HG03175 (cell line): Measurements from ENCODE around the gene KCNK6.

Experiments used
- ATAC-seq: cut with Tn5 transposase; IDR thresholded peaks from one replicate; pipeline ENCODE4 v1.9.1; 2021; ENCODE audit warnings: mild to moderate bottlenecking, moderate library complexity; ENCODE audit not compliant: unreplicated experiment

Gene KCNK6

DNA sequence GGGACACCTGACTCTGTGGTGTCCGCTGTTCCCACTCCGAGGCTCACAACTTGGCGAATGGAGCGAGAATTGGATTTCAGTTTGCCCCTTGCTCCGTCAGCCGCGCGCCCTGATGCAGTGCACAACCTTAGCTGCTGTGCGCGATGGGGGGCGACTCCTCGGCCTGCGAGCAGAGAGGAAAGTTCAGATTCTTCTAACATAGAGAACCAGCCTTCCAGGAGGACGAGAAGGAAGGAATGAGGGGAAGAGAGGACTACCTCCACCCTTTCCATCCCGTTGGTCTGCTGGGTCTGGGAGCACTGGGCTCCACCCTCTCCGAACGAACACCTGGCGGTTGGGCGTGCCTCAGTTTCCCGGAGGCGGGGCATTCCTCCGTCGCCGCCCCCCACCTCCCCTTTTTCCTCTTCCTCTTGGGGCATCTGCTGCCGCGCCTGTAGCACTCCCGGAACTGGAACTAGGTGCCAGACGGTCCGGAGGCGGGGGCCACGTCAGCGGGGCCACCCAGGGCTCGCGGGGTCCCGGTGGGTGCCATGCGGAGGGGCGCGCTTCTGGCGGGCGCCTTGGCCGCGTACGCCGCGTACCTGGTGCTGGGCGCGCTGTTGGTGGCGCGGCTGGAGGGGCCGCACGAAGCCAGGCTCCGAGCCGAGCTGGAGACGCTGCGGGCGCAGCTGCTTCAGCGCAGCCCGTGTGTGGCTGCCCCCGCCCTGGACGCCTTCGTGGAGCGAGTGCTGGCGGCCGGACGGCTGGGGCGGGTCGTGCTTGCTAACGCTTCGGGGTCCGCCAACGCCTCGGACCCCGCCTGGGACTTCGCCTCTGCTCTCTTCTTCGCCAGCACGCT is at the start of gene KCNK6:
KCNK6 (plus strand) TSS at position 425 of the 838 bp plus-strand sequence; CDS start at position 531, 106 bp downstream.
- ATAC-seq, result no peak

DNA sequence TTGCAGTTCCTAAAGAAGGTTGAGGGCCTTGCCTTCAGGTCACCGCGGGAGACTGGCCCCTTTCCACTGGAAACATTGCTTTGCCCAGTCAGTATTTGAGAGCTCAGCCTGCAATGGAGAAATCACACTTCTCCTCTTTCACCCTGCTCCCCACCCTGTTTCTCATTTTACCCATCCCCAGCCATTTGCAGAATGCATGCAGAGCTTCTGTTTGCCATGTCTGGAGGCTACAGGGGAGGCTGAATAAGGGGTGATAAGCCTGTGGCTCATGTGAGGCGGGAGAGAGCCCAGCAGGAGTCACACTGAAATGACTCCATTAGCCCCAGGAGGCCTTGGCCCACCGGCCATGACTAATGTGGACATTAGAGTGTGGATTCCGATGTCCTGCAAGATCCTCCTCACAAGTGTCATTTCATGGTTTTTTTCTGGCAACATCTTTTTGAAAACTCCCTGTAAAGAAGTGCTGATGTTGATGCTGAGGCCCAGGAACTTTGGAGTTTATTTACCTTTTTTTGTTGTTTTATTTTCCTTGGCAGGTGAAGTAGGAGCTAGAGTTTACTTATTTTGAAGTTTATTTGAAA is 49.0 kb upstream of the KCNK6 start:
- no peak for ATAC-seq

DNA sequence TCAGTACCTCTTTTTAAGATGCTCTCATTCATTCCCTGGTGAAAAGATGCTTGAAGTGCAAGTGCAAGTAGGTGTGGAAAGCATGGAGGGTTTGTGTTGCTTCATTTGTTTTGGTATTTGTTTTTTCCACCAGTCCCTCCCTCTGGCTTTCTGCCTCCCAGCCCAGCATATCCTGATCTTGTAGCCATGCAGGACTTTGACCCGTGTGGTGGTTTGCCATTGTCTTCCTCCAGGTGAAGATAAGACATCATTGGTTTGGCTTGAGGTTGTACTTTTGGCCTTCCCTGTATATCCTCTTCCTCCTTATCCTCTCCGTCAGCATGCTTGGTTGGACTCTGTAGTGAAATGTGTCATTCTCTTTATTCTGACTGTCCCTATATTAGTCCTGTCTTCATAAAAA is 46.1 kb upstream of the KCNK6 start:
- no peak for ATAC-seq

DNA sequence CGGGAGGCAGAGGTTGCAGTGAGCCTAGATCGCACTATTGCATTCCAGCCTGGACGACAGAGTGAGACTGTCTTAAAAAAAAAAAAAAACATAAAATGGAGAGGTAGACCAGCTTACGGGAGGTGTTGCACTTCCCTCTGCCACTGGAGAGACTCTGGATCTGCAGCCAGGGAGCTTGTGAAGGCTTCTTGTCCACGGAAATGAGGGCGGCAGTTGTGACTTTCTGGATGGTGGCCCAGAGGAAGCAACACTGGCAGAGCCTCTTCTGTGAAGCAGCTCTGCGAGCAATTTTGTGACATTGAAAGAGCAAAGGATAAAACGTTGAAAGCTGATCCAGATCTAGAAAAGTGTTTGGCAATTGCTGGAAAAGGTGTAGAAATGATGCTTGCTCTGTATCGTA is 44.9 kb upstream of the KCNK6 start:
- no peak for ATAC-seq

DNA sequence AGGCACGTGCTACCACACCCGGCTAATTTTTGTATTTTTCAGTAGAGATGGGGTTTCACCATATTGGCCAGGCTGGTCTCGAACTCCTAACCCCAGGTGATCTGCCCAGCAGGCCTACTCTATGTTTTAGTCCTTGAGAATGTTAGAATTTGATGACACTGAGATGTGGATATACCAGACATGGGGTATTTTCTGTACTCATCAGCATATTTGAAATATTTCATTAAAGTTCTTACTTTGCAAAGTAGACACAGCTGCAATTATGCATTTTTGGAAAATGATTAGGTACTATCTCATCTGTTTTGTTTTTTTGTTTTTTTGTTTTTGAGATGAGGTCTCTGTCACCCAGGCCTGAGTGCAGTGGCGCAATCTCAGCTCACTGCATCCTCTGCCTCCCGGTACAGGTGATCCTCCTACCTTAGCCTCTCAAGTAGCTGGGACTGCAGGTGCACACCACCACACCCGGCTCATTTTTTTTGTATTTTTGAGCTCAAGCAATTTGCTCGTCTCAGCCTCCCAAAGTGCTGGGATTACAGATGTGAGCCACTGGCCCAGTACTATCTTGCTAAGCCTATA is 42.6 kb upstream of the KCNK6 start:
- ATAC-seq, result no peak

DNA sequence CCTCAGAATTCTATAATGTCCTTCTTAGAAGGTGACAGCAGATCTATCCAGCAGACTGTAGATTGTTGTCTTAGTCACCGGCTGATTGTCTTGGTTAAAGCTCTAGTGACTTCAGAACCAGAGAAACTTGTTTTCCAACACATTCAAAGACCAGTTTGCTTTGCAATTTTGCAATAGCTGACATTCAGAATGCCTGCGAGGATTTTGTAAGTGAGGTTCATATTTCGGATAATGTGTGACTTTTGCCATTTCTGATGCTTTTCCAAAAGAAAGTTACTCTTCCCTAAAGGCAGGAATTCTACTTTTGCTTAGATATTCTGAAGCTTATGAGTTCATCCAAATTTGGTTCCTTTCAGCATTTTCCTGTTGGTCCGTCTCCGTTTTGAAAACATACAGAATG is 42.1 kb upstream of the KCNK6 start:
- no peak for ATAC-seq

- no peak for ATAC-seq
These were observed 41.5 kb upstream of the KCNK6 start for GRCh38 chr19:38277969-38278680.

DNA sequence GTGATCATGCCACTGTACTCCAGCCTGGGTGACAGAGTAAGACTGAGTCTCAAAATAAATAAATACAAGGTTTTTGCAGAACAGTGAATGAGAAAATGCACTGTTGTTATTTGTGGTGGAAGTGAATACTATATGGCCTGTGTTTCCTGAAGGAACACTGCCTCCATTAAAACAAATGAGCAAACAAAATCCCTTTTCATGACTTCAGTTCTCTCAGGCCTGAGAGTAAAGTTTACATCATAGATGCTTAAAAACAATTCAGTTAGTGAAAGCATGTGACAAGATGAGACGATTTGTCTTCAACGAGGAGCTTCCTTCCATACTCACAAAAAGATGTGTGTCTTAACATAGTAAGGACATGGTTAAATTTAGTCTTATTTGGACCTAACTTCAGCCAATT is 40.9 kb upstream of the KCNK6 start:
- ATAC-seq, result no peak

DNA sequence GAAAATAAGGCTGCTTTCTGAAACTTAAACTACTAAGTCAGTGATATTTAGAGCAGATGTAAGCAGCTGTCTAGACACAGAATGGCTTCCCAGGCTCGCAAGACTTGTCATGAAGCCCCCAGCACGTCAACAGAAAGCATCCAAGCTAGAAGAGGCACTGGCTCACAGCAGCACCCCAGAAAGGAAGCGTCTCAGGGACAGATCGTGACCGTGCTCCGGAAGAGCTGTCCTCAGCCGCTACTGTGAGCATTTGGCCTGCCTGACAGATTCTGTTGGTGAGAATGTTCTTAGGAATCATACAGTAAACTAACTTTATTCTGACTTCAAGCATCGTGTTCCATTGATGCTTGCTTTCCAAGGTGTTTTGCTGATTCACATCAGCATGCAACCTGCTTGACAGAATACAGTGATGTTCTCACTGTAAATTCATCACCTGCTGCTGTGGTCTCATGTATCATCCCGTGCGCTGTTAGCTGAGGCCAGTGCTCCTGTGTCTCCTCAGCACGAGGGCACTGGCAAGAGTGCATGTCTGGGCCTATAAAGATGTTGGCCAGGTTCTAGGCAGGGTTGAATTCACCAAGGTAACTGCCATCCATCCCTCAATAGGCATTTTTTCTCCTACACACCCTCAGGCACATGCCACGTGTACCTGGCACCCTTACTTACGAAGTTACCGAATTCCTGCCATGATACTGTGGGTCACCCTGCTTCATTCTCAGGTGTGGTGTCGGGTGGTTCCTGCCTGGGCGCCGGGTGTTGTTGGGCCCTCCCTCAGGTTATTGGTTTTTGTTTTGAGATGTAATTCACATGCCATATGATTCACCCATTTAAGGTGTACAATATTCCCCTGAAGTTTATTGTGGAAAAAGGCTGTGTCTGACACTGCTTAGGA is 39.4 kb upstream of the KCNK6 start:
- no peak for ATAC-seq

- no peak for ATAC-seq
These were observed 37.7 kb upstream of the KCNK6 start for GRCh38 chr19:38281811-38282566.

- no peak for ATAC-seq
These were observed 36.4 kb upstream of the KCNK6 start for GRCh38 chr19:38283271-38283670.

DNA sequence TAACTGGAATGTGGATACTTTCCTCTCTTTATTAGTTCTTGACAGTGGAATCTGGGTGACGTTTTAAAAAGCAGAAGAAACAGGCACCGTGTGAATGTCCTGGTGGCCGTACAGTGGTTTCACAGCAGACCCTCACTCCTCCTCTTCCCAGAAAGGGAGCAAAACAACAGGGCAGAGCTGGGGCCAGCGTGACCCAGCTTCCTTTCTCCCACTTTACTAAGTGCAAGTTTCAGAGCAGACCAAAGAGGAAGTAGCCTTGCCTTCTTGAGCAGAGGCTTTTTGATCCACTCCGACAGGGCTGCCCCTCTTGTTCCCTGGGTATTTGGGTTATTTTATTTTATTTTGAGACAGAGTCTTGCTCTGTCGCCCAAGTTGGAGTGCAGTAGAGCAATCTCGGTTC is 35.2 kb upstream of the KCNK6 start:
- ATAC-seq, result no peak

- ATAC-seq, result no peak
These were observed 34.1 kb upstream of the KCNK6 start for GRCh38 chr19:38285567-38285966.

DNA sequence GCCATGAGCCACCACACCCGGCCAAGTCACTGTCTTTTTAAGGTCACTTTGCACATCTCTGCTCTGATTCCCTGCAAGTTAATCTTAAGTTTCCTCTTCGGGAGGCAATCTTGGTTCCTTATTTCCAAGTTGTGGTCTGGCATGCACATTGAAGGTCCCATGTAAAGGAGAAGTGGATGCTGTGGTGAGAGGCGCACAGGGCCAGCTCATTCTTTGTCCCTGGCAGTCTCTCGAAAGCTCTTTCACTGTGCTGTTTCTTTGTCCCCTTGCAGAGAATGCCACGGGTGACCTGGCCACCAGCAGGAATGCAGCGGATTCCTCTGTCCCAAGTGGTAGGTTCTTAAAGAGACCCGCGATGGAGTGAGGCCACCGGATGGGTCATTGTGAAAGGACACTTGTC is 32.0 kb upstream of the KCNK6 start:
- no peak for ATAC-seq

GRCh38 chr19:38288123-38288855 is 31.4 kb upstream of the KCNK6 start:
- ATAC-seq, result no peak

- no peak for ATAC-seq
These were observed 29.7 kb upstream of the KCNK6 start for GRCh38 chr19:38289955-38290354.

DNA sequence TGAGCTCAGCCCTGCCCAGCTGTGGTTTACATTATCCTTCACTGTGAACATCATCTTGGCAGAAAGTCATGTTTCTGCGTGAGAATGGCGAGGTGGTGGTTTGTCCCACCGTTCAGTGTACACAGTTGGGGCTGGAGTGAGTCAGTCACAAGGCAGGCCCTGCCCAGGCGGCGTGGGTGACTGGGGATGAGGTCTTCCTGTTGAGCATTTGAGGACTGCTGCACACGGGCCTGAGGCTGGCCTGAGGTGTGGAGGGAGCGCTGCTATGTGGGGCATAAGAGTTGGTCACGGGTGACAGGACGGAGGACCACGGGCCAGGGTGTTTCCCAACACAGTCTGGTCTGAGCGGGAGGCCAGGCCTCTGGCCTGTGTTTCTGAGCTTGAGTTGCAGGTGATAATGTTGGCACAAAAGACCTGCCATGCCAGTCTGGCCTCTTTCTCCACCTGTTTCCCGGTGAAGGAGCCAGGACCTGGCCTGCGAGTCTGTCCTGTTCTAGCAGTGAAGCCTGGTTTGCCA is 29.0 kb upstream of the KCNK6 start:
- no peak for ATAC-seq

DNA sequence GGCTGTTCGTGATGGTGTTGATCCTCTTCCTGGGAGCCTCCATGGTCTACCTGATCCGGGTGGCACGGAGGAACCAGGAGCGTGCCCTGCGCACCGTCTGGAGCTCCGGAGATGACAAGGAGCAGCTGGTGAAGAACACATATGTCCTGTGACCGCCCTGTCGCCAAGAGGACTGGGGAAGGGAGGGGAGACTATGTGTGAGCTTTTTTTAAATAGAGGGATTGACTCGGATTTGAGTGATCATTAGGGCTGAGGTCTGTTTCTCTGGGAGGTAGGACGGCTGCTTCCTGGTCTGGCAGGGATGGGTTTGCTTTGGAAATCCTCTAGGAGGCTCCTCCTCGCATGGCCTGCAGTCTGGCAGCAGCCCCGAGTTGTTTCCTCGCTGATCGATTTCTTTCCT is 27.8 kb upstream of the KCNK6 start:
- ATAC-seq, result no peak

DNA sequence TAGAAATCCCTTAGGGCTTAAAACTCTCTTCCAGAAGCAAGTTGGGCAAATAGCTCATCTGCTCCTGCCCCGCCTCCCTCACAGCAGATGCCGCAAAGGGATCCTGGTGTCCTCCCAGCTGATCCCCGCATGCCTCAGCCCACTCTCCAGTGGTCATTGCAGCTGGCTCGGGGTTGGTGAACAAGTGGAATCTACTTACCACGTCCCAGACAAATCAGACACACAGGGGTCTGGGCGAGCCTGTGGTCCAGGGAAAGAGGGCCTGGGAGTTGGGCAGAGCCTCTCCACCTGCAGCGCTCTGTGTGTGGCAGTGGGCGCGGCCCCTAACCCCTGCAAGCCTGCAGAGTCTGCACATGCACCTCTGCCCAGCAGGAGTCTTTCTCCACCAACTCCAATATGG is 26.4 kb upstream of the KCNK6 start:
- no peak for ATAC-seq
